Measurements from ENCODE around the gene SLC6A8.

DNA sequence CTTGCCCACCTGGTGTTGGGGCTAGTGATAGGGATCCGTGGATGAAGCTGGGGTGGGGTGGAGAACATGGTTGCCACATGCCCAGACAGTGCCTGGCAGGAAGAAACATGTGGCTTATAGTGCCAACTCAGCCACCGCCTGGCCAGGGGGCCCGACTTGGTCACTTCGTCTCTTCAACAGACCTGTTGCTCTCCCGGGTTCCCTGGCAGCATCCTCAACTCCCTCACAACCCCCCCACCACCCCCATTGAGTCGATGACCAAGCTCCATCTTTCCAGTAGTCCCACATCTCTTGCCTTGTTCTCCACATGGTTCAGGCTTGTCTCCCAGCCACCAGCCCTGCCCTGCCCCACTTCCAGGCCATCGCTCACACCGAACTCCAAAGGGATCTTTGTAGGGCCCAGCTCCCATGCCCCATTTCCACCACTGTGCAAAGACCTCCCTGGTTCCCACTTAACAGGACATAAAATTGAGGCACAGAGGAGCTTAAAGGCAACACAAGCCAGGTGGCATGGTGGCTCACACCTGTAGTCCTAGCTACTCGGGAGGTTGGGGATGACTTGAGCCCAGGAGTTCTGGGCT, 21.9 kb upstream of the SLC6A8 start:
- TF ChIP-seq, protein P1, sequence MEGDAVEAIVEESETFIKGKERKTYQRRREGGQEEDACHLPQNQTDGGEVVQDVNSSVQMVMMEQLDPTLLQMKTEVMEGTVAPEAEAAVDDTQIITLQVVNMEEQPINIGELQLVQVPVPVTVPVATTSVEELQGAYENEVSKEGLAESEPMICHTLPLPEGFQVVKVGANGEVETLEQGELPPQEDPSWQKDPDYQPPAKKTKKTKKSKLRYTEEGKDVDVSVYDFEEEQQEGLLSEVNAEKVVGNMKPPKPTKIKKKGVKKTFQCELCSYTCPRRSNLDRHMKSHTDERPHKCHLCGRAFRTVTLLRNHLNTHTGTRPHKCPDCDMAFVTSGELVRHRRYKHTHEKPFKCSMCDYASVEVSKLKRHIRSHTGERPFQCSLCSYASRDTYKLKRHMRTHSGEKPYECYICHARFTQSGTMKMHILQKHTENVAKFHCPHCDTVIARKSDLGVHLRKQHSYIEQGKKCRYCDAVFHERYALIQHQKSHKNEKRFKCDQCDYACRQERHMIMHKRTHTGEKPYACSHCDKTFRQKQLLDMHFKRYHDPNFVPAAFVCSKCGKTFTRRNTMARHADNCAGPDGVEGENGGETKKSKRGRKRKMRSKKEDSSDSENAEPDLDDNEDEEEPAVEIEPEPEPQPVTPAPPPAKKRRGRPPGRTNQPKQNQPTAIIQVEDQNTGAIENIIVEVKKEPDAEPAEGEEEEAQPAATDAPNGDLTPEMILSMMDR (IDR thresholded peaks at IDR 0.05) = no peak
- no peak for TF ChIP-seq POLR2A (IDR thresholded peaks at IDR 0.05)
